ENCODE results near the gene NACAD. TPM values are rescaled to one million over a fixed set of nuclear protein-coding genes. Genes with fewer than 3 reads are reported as not detected.

Gene NACAD
- total RNA-seq, 2 donors from 2014 or later, result 10.8 to 11.1 TPM

Other genes with a start within 250 kb of the NACAD start
- 100 to 1,000 TPM; 103 to 111 TPM for gene H2AZ2, start 240.9 kb downstream of the NACAD start, total RNA-seq
- 10 to 100 TPM; 18.0 to 31.5 TPM for gene PURB, start 203.4 kb downstream of the NACAD start, total RNA-seq
- gene MYO1G, start 110.0 kb downstream of the NACAD start, total RNA-seq, result 10 to 100 TPM in 1 of 2 donors, 1 to 10 TPM in 1; 2.0 to 13.8 TPM
- 10 to 100 TPM; 43.0 to 49.7 TPM for gene CCM2, start 88.8 kb downstream of the NACAD start, total RNA-seq
- 10 to 100 TPM; 47.8 to 67.1 TPM for gene TBRG4, start 22.7 kb upstream of the NACAD start, total RNA-seq
- gene RAMP3, start 68.8 kb upstream of the NACAD start, total RNA-seq, result 100 to 1,000 TPM in 1 of 2 donors, 10 to 100 TPM in 1; 76.5 to 123 TPM

All from thoracic aorta (tissue), 2 donors.